ENCODE measurements around the gene TXLNB.

DNA sequence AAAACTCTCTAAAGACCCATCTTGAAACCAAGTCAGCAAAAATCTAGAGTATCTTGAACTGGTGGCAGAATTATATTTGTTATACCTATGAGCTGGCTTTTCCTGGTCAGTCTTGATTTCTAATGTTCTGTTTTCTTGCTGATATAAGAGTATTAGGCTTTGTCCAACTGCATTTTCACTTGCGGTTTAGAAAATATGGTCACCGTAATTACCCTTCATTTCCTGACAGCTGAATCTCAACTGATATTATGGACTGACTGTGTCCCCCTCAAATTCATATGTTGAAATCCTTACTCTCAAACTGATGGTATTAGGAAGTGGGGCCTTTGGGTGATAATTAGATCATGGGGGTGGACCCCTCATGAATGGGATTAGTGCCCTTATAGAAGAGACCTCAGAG is 72.1 kb downstream of the TXLNB start:
- TF ChIP-seq, protein P1, sequence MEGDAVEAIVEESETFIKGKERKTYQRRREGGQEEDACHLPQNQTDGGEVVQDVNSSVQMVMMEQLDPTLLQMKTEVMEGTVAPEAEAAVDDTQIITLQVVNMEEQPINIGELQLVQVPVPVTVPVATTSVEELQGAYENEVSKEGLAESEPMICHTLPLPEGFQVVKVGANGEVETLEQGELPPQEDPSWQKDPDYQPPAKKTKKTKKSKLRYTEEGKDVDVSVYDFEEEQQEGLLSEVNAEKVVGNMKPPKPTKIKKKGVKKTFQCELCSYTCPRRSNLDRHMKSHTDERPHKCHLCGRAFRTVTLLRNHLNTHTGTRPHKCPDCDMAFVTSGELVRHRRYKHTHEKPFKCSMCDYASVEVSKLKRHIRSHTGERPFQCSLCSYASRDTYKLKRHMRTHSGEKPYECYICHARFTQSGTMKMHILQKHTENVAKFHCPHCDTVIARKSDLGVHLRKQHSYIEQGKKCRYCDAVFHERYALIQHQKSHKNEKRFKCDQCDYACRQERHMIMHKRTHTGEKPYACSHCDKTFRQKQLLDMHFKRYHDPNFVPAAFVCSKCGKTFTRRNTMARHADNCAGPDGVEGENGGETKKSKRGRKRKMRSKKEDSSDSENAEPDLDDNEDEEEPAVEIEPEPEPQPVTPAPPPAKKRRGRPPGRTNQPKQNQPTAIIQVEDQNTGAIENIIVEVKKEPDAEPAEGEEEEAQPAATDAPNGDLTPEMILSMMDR (conservative IDR thresholded peaks at IDR 0.05; ENCODE audit: low read length), result no peak
- TF ChIP-seq EZH2phosphoT487 (IDR thresholded peaks at IDR 0.05; ENCODE audit: borderline replicate concordance, low read depth, low read length), result no peak

Data from OCI-LY7 (cell line).